ENCODE measurements around the gene CCDC68. TPM values are rescaled to one million over a fixed set of nuclear protein-coding genes. Genes with fewer than 3 reads are reported as not detected.
A peak's percentile ranks its signal among the peaks of the same experiment; 100 is the strongest.

The CCDC68 gene
- total and polyA plus RNA-seq, 10 donors = 2.0 to 25.3 (median 12.3) TPM

DNA sequence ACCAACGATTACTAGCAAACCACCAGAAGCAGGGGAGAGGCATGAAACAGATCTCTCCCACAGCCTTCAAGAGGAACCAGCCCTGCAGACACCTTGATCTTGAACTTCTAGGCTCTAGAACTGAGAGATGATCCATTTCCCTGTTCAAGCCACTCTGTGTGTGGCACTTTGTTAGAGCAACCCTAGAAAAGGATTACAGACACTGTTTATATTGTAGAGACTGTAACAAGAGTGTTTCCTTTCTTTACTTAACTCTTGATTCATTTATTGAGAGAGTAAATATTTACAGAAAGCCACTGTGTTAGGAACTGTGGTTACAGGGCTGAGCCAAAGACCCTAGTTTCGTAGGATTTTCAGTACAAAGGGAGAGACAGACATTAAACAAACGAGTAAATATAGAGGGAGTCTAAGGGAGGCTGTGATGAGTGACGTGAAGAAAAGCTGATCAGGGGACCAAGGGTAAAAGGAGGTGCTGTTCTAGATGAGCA lies 10.9 kb downstream of the CCDC68 start:
- 77 to 90% (median 83%) methylated on average over 4 of the region's 4 CpGs for WGBS, 5 donors
- Histone ChIP-seq H3K27me3 (replicated peaks in 1 of 7) (no peaks in the 10 kb centered on the region), H3K27ac (peak overlapping the region in 1 of 8 donors; percentile 15), H3K4me3 (no peak overlapping the region), H3K9me3 (no peaks in the 10 kb centered on the region), H3K4me1 (peaks cover 0 to 23% (median 15%) of the 10 kb centered on the region in 6 donors), H3K36me3 (no peaks in the 10 kb centered on the region)
- no peak for DNase-seq
- TF ChIP-seq, protein P1, sequence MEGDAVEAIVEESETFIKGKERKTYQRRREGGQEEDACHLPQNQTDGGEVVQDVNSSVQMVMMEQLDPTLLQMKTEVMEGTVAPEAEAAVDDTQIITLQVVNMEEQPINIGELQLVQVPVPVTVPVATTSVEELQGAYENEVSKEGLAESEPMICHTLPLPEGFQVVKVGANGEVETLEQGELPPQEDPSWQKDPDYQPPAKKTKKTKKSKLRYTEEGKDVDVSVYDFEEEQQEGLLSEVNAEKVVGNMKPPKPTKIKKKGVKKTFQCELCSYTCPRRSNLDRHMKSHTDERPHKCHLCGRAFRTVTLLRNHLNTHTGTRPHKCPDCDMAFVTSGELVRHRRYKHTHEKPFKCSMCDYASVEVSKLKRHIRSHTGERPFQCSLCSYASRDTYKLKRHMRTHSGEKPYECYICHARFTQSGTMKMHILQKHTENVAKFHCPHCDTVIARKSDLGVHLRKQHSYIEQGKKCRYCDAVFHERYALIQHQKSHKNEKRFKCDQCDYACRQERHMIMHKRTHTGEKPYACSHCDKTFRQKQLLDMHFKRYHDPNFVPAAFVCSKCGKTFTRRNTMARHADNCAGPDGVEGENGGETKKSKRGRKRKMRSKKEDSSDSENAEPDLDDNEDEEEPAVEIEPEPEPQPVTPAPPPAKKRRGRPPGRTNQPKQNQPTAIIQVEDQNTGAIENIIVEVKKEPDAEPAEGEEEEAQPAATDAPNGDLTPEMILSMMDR (IDR thresholded peaks at IDR 0.05 in 8 of 11, conservative IDR thresholded peaks at IDR 0.05 in 3 of 11) = no peak
- TF ChIP-seq POLR2AphosphoS5 (IDR thresholded peaks at IDR 0.05) = no peak
- no peak for TF ChIP-seq POLR2A (IDR thresholded peaks at IDR 0.05)
- intact Hi-C loops (cut with DNase I; ENCODE audit: low total_unique reads) = no loop called here

DNA sequence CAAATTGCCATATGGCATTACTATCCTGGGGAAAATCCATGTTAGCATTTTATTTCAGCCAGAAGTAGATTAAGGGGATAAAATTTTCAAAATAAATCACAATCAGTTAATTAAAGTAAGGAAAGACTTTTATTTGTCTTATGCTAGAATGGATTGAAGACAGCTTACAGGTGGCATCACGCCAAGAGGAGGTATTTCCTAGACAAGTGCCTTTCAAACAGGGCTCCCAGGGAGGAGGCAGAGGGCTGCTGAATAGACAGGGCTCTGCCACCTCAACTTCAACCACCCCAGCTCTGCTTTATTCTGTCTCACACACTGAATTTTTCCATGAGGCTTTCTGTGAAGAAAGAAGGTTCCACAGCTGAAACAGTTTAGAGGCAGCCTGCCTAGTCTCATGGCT lies 12.2 kb downstream of the CCDC68 start:
- H3K36me3 ChIP-seq = no peaks in the 10 kb centered on the region
- peaks cover 0 to 23% (median 15%) of the 10 kb centered on the region in 6 donors for H3K4me1 ChIP-seq
- WGBS, 5 donors = 62 to 89% (median 68%) methylated on average over 1 of the region's 1 CpG
- H3K9me3 ChIP-seq = no peaks in the 10 kb centered on the region
- intact Hi-C loops (cut with DNase I; ENCODE audit: low total_unique reads) = no loop called here
- H3K27ac ChIP-seq = peak overlapping the region in 7 of 8 donors; percentile 58 to 79 (median 71)
- TF ChIP-seq POLR2AphosphoS5 (IDR thresholded peaks at IDR 0.05) = no peak
- no peak for TF ChIP-seq POLR2A (IDR thresholded peaks at IDR 0.05)
- TF ChIP-seq, protein P1 (IDR thresholded peaks at IDR 0.05 in 8 of 11, conservative IDR thresholded peaks at IDR 0.05 in 3 of 11) = no peak
- H3K27me3 ChIP-seq (replicated peaks in 1 of 7) = no peaks in the 10 kb centered on the region
- H3K4me3 ChIP-seq = no peak overlapping the region
- DNase-seq = no peak

DNA sequence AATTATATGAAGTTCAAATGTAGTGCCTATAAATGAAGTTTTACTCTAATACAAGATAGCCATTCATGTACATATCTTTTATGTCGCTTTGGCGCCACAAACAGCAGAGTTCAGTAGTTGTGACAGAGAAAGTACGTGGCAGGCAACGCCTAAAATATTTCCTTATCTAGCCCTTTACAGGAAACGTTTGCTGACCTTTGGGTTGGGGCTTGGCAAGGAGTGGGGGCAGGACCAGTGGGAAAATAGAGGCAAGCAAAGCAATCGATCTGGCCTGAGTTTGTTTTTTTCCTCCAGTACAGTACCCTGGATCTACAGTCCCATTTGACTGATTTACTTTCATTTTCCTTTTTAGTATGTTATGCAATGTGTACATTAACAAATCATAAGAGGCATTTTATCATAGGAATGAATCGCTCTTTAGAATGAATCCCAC lies 13.1 kb downstream of the CCDC68 start:
- no peaks in the 10 kb centered on the region for H3K36me3 ChIP-seq
- no peaks in the 10 kb centered on the region for H3K27me3 ChIP-seq (replicated peaks in 1 of 7)
- H3K27ac ChIP-seq = peak overlapping the region; percentile 54 to 79 (median 70)
- no peak for DNase-seq
- 4 to 8% (median 6%) methylated on average over 7 of the region's 7 CpGs for WGBS, 5 donors
- H3K4me1 ChIP-seq = peaks cover 0 to 23% (median 15%) of the 10 kb centered on the region in 6 donors
- TF ChIP-seq, protein P1 (IDR thresholded peaks at IDR 0.05 in 8 of 11, conservative IDR thresholded peaks at IDR 0.05 in 3 of 11) = no peak
- TF ChIP-seq POLR2A (IDR thresholded peaks at IDR 0.05) = no peak
- no peak for TF ChIP-seq POLR2AphosphoS5 (IDR thresholded peaks at IDR 0.05)
- H3K9me3 ChIP-seq = no peaks in the 10 kb centered on the region
- H3K4me3 ChIP-seq = peak overlapping the region; percentile 8 to 68 (median 28)
- intact Hi-C loops (cut with DNase I; ENCODE audit: low total_unique reads) = no loop called here

DNA sequence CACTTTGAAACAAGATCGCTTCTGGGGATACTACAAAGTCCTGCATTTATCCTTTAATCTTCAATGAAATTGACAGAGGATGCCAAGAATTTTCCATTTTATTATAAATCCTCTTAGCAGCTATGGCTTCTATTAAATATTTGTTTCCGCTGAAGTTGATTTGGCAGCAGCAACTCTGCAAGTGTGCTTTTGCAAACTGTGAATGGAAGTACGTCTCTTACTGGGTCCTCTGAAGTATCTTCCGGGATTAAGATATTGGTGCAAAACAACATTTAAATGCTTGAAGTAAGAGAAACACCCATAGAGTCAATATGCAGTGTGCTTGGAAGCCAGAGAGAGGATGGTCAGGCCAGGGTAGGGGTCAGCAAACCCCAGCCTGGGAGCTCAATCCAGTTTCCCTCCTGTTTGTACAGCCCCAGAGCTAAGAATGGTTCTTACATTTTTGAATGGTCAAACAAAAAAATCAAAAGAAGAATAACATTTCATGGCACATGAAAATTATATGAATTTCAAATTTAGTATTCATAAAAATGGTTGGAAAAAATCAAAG lies 13.6 kb downstream of the CCDC68 start:
- TF ChIP-seq, protein P1 (IDR thresholded peaks at IDR 0.05 in 8 of 11, conservative IDR thresholded peaks at IDR 0.05 in 3 of 11) = no peak
- TF ChIP-seq POLR2AphosphoS5 (IDR thresholded peaks at IDR 0.05) (no peak), POLR2A (IDR thresholded peaks at IDR 0.05) (no peak)
- intact Hi-C loops (cut with DNase I; ENCODE audit: low total_unique reads) = no loop called here
- Histone ChIP-seq H3K27me3 (replicated peaks in 1 of 7) (no peaks in the 10 kb centered on the region), H3K9me3 (no peaks in the 10 kb centered on the region), H3K4me1 (peaks cover 0 to 23% (median 15%) of the 10 kb centered on the region in 6 donors), H3K36me3 (no peaks in the 10 kb centered on the region), H3K27ac (peak overlapping the region; percentile 54 to 79 (median 70)), H3K4me3 (peak overlapping the region in 6 of 8 donors; percentile 21 to 68 (median 29))
- 65 to 83% (median 72%) methylated on average over 4 of the region's 4 CpGs for WGBS, 5 donors
- no peak for DNase-seq

Data from spleen (tissue), 11 donors.